Caco-2 (cell line): ENCODE results near the gene KCNQ5. TPM values are rescaled to one million over a fixed set of nuclear protein-coding genes. Genes with fewer than 3 reads are reported as not detected.
A peak's percentile ranks its signal among the peaks of the same experiment; 100 is the strongest.

Source experiments
- BruUV-seq: library from RNA; stranded (reverse); fragments of 400-500 nt; replicated peaks from 2 replicates; lab custom pipeline; 2021; lab: Mats Ljungman, UMichigan
- CTCF ChIA-PET: fragments of 300-600 bp; sonication (Branson Sonifier 250); formaldehyde crosslinking; loops from one replicate; lab custom pipeline; 2022; ENCODE audit warnings: antibody characterized with exemption; lab: Charles Lee
- POLR2A ChIA-PET: fragments of 300-600 bp; sonication (Branson Sonifier 250); formaldehyde crosslinking; loops from one replicate; lab custom pipeline; 2022; ENCODE audit warnings: antibody characterized with exemption; lab: Charles Lee
- DNase-seq, 2 experiments: peaks; one replicate each; pipeline versions ENCODE4 v3.0.0 to v3.0.0-alpha.2; 2020 to 2022
- H3K27me3 ChIP-seq: replicated peaks from 2 replicates; pipeline ENCODE4 v1.6.0; 2011; ENCODE audit warnings: low read length; ENCODE audit not compliant: control insufficient read depth, insufficient read depth
- H3K36me3 ChIP-seq: 2 replicates; pipeline ENCODE4 v1.5.1; 2011; ENCODE audit warnings: low read length; ENCODE audit not compliant: control insufficient read depth, insufficient read depth
- H3K4me1 ChIP-seq: fragments of 250-450 bp; sonication (Bioruptor Pico); 2 replicates; pipeline ENCODE4 v1.5.1; 2020; ENCODE audit warnings: mild to moderate bottlenecking
- H3K4me3 ChIP-seq: 2 replicates; pipeline ENCODE4 v1.5.1; 2011; ENCODE audit warnings: low read depth, mild to moderate bottlenecking, control low read depth, low read length
- H3K9me3 ChIP-seq: fragments of 250-450 bp; sonication (Bioruptor Pico); 2 replicates; pipeline ENCODE4 v1.5.1; 2020; ENCODE audit warnings: mild to moderate bottlenecking, moderate library complexity
- H3K27ac Mint-ChIP-seq: one replicate; pipeline ENCODE4 v1.8.0; 2022; ENCODE audit warnings: mixed read lengths; ENCODE audit not compliant: unreplicated experiment
- H3K27me3 Mint-ChIP-seq: one replicate; pipeline ENCODE4 v1.8.0; 2022; ENCODE audit warnings: mixed read lengths; ENCODE audit not compliant: insufficient read depth, unreplicated experiment
- H3K36me3 Mint-ChIP-seq: one replicate; pipeline ENCODE4 v1.8.0; 2022; ENCODE audit warnings: mild to moderate bottlenecking, mixed read lengths; ENCODE audit not compliant: insufficient read depth, unreplicated experiment
- H3K4me1 Mint-ChIP-seq: one replicate; pipeline ENCODE4 v1.8.0; 2022; ENCODE audit warnings: low read depth, mixed read lengths; ENCODE audit not compliant: unreplicated experiment
- H3K4me3 Mint-ChIP-seq: one replicate; pipeline ENCODE4 v1.8.0; 2022; ENCODE audit warnings: mild to moderate bottlenecking, moderate library complexity, mixed read lengths; ENCODE audit not compliant: unreplicated experiment
- H3K9me3 Mint-ChIP-seq: one replicate; pipeline ENCODE4 v1.8.0; 2022; ENCODE audit warnings: mixed read lengths; ENCODE audit not compliant: unreplicated experiment
- CTCF ChIP-seq, 2 experiments: fragments of 200-600 bp in 1 of 2; IDR thresholded peaks; 1 replicate in 1 of 2; 2 replicates in 1 of 2; pipeline versions ENCODE4 v1.5.1 to v1.8.0; 2011 to 2022; ENCODE audit warnings: antibody characterized with exemption in 1 of 2, control low read depth in 1 of 2, inconsistent platforms in 1 of 2, low read depth in 1 of 2, low read length in 1 of 2, mild to moderate bottlenecking in 1 of 2, moderate library complexity in 1 of 2; ENCODE audit not compliant: insufficient read depth in 1 of 2, severe bottlenecking in 1 of 2, unreplicated experiment in 1 of 2
- intact Hi-C: fragments of 100-400 bp; cut with micrococcal nuclease; formaldehyde crosslinking; loops from one replicate; pipeline ENCODE4 v1.10.0; 2022; ENCODE audit not compliant: unreplicated experiment
- total RNA-seq: library from RNA; stranded (reverse); gene quantifications from 2 replicates; pipeline ENCODE4 v1.2.3, GENCODE V29; 2022

The KCNQ5 gene
- total RNA-seq, 1 experiment from 2014 or later, result 0.20 TPM

- TF ChIP-seq CTCF (IDR thresholded peaks at IDR 0.05; ENCODE audit: insufficient read depth in 1 of 2, low read depth in 1 of 2, low read length in 1 of 2, severe bottlenecking in 1 of 2, unreplicated experiment in 1 of 2), result no peak
- DNase-seq, result no peak
- Mint-ChIP-seq H3K36me3 (no peaks in the 10 kb centered on the region), H3K27me3 (peaks cover 12% of the 10 kb centered on the region), H3K4me1 (no peaks in the 10 kb centered on the region), H3K4me3 (no peak overlapping the region), H3K27ac (no peak overlapping the region), H3K9me3 (no peaks in the 10 kb centered on the region)
- H3K9me3 ChIP-seq, result no peaks in the 10 kb centered on the region
- BruUV-seq, result no TSS peak
- no peaks in the 10 kb centered on the region for H3K27me3 ChIP-seq
- CTCF ChIA-PET, result no interaction called here
- intact Hi-C loops, result no loop called here
- H3K4me1 ChIP-seq, result no peaks in the 10 kb centered on the region
- no peak overlapping the region for H3K4me3 ChIP-seq
- H3K36me3 ChIP-seq, result no peaks in the 10 kb centered on the region
- POLR2A ChIA-PET, result no interaction called here
These were observed 572.9 kb downstream of the KCNQ5 start for GRCh38 chr6:73194744-73195143.

- ChIA-PET CTCF (no interaction called here), POLR2A (no interaction called here)
- DNase-seq, result no peak
- no peak overlapping the region for H3K4me3 Mint-ChIP-seq
- H3K27me3 ChIP-seq, result no peaks in the 10 kb centered on the region
- peaks cover 6% of the 10 kb centered on the region for H3K27me3 Mint-ChIP-seq
- BruUV-seq, result no TSS peak
- intact Hi-C loops, result no loop called here
- no peaks in the 10 kb centered on the region for H3K36me3 ChIP-seq
- peaks cover 6% of the 10 kb centered on the region for H3K4me1 Mint-ChIP-seq
- no peaks in the 10 kb centered on the region for H3K9me3 ChIP-seq
- H3K4me1 ChIP-seq, result no peaks in the 10 kb centered on the region
- no peak for TF ChIP-seq CTCF (IDR thresholded peaks at IDR 0.05; ENCODE audit: insufficient read depth in 1 of 2, low read depth in 1 of 2, low read length in 1 of 2, severe bottlenecking in 1 of 2, unreplicated experiment in 1 of 2)
- no peak overlapping the region for H3K27ac Mint-ChIP-seq
- no peak overlapping the region for H3K4me3 ChIP-seq
- no peaks in the 10 kb centered on the region for H3K9me3 Mint-ChIP-seq
- no peaks in the 10 kb centered on the region for H3K36me3 Mint-ChIP-seq
These were observed 578.4 kb downstream of the KCNQ5 start for GRCh38 chr6:73200247-73200646.

- BruUV-seq, result no TSS peak
- H3K4me3 ChIP-seq, result no peak overlapping the region
- no peaks in the 10 kb centered on the region for H3K9me3 ChIP-seq
- H3K4me3 Mint-ChIP-seq, result peak overlapping the region; percentile 1
- no peak overlapping the region for H3K27ac Mint-ChIP-seq
- TF ChIP-seq CTCF (IDR thresholded peaks at IDR 0.05; ENCODE audit: insufficient read depth in 1 of 2, low read depth in 1 of 2, low read length in 1 of 2, severe bottlenecking in 1 of 2, unreplicated experiment in 1 of 2), result no peak
- DNase-seq, result no peak
- H3K36me3 Mint-ChIP-seq, result no peaks in the 10 kb centered on the region
- intact Hi-C loops, result no loop called here
- H3K4me1 Mint-ChIP-seq, result peaks cover 6% of the 10 kb centered on the region
- CTCF ChIA-PET, result no interaction called here
- no peaks in the 10 kb centered on the region for H3K9me3 Mint-ChIP-seq
- H3K27me3 ChIP-seq, result no peaks in the 10 kb centered on the region
- no peaks in the 10 kb centered on the region for H3K36me3 ChIP-seq
- POLR2A ChIA-PET, result interaction anchor here (0.6 kb wide), 1 partner anchor 310 kb away, joined by 15 read pairs; no protein-coding TSS in a partner anchor
- H3K27me3 Mint-ChIP-seq, result peaks cover 6% of the 10 kb centered on the region
- no peaks in the 10 kb centered on the region for H3K4me1 ChIP-seq
These were observed 578.9 kb downstream of the KCNQ5 start for GRCh38 chr6:73200735-73201134.
